Subcutaneous abdominal adipose tissue (tissue), 5 donors: ENCODE measurements around the gene MLLT1.

Experiments
- H3K27ac ChIP-seq: one replicate; pipeline ENCODE4 v1.7.0; 2013; ENCODE audit warnings: low read depth, mild to moderate bottlenecking, inconsistent platforms, low read length, moderate library complexity
- H3K27me3 ChIP-seq, 5 donors: one replicate each; pipeline ENCODE4 v1.7.0; 2013; ENCODE audit warnings: low read length in 5 of 5, inconsistent platforms in 1 of 5; ENCODE audit not compliant: control insufficient read depth in 5 of 5, insufficient read depth in 4 of 5
- H3K36me3 ChIP-seq, 5 donors: one replicate each; pipeline ENCODE4 v1.7.0; 2013; ENCODE audit warnings: low read length in 5 of 5; ENCODE audit not compliant: control insufficient read depth in 5 of 5, insufficient read depth in 5 of 5
- H3K4me1 ChIP-seq, 5 donors: one replicate each; pipeline ENCODE4 v1.7.0; 2013; ENCODE audit warnings: low read length in 5 of 5, mild to moderate bottlenecking in 3 of 5, moderate library complexity in 1 of 5; ENCODE audit not compliant: control insufficient read depth in 5 of 5, insufficient read depth in 5 of 5
- H3K4me3 ChIP-seq, 5 donors: one replicate each; pipeline ENCODE4 v1.7.0; 2013; ENCODE audit warnings: low read length in 5 of 5, low read depth in 1 of 5
- H3K9ac ChIP-seq, 5 donors: one replicate each; pipeline ENCODE4 v1.7.0; 2013; ENCODE audit warnings: low read length in 5 of 5, mild to moderate bottlenecking in 4 of 5, moderate library complexity in 3 of 5
- H3K9me3 ChIP-seq, 5 donors: one replicate each; pipeline ENCODE4 v1.7.0; 2013; ENCODE audit warnings: low read length in 5 of 5; ENCODE audit not compliant: control insufficient read depth in 5 of 5
- donor health status: healthy.
- donor health status: healthy.
- donor health status: healthy.
- donor health status: healthy.
- donor health status: healthy.

The MLLT1 gene

GRCh38 chr19:6230991-6231448 lies 48.8 kb downstream of the MLLT1 start:
- Histone ChIP-seq H3K36me3 (peaks cover 0 to 34% (median 26%) of the 10 kb centered on the region in 5 donors), H3K4me1 (peaks cover 12 to 37% (median 35%) of the 10 kb centered on the region in 5 donors), H3K4me3 (no peak overlapping the region), H3K9ac (no peak overlapping the region), H3K9me3 (no peaks in the 10 kb centered on the region), H3K27ac (no peak overlapping the region), H3K27me3 (no peaks in the 10 kb centered on the region)

- Histone ChIP-seq H3K27me3 (no peaks in the 10 kb centered on the region), H3K4me3 (no peak overlapping the region), H3K4me1 (peaks cover 12 to 31% (median 28%) of the 10 kb centered on the region in 5 donors), H3K9ac (no peak overlapping the region), H3K36me3 (peaks cover 0 to 43% (median 35%) of the 10 kb centered on the region in 5 donors), H3K27ac (no peak overlapping the region), H3K9me3 (no peaks in the 10 kb centered on the region)
These were observed 49.6 kb downstream of the MLLT1 start for GRCh38 chr19:6229951-6230712.

DNA sequence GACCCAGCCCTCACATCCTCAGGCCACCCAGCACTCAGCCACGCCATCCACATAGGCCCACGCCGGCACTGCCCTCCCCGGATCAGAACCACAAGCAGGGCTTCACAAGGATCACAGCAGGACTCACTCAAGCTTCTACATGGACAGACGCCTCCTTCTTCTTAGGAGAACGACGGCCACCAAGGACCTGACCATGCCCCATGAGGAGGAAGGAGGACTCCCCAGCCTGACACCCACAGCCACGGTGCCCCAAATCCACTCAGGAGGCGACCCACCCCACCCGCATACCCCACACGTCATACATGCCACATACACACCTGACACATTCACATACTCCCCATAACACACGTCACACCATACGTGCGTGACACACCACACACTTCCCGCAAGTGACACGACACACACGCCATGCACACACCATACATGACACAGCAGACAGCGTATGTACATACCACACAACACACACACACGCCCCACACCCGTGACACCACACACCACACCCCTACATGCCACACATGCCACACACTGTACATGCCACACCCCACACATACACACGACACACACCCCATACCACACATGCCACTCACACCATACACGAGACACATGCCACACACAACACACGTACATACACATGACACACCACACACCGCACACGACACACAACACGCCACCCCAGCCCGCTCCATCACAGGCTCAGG lies 50.4 kb downstream of the MLLT1 start:
- Histone ChIP-seq H3K4me1 (peaks cover 9 to 27% (median 25%) of the 10 kb centered on the region in 5 donors), H3K36me3 (peaks cover 0 to 47% (median 37%) of the 10 kb centered on the region in 5 donors), H3K27me3 (no peaks in the 10 kb centered on the region), H3K4me3 (no peak overlapping the region), H3K9me3 (no peaks in the 10 kb centered on the region), H3K27ac (no peak overlapping the region), H3K9ac (no peak overlapping the region)

DNA sequence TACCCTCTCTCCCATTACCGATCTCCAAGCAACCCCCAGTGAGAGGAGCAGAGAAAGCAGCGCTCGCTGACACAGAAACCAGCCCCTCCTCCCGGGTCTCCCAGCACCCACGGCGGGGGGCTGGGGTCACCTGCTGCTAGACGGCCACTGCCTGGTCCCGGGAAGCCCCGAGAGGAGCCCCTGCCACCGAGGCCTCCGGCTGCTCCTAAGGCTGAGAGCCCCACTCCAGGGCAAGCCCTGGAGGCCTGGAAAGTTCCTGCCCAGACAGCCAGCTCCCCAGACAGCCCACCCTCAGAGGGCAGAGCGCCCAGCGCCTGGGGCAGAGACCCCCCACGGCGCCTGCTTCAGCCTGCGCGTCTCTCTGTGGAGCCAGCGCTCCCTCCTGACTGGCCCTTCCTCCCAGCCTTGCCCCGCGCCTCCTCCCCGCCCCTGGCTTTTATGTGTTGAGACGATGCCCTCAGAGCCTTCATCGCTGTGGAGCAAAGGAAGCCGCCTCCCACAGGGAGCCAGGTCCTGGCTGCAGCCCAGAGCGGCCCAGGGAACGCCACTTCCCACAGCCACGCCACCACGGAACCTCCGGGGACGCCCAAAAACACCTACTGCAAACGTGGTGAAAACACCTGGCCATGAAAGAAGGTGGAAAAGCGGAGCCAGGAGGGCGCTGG lies 51.1 kb downstream of the MLLT1 start:
- no peak overlapping the region for H3K9ac ChIP-seq
- peaks cover 5 to 21% (median 21%) of the 10 kb centered on the region in 5 donors for H3K4me1 ChIP-seq
- no peaks in the 10 kb centered on the region for H3K9me3 ChIP-seq
- H3K36me3 ChIP-seq = peaks cover 0 to 53% (median 38%) of the 10 kb centered on the region in 5 donors
- H3K4me3 ChIP-seq = no peak overlapping the region
- no peak overlapping the region for H3K27ac ChIP-seq
- H3K27me3 ChIP-seq = no peaks in the 10 kb centered on the region

- H3K27ac ChIP-seq = no peak overlapping the region
- peaks cover 3 to 21% (median 18%) of the 10 kb centered on the region in 5 donors for H3K4me1 ChIP-seq
These were observed 51.8 kb downstream of the MLLT1 start for GRCh38 chr19:6227936-6228325.

DNA sequence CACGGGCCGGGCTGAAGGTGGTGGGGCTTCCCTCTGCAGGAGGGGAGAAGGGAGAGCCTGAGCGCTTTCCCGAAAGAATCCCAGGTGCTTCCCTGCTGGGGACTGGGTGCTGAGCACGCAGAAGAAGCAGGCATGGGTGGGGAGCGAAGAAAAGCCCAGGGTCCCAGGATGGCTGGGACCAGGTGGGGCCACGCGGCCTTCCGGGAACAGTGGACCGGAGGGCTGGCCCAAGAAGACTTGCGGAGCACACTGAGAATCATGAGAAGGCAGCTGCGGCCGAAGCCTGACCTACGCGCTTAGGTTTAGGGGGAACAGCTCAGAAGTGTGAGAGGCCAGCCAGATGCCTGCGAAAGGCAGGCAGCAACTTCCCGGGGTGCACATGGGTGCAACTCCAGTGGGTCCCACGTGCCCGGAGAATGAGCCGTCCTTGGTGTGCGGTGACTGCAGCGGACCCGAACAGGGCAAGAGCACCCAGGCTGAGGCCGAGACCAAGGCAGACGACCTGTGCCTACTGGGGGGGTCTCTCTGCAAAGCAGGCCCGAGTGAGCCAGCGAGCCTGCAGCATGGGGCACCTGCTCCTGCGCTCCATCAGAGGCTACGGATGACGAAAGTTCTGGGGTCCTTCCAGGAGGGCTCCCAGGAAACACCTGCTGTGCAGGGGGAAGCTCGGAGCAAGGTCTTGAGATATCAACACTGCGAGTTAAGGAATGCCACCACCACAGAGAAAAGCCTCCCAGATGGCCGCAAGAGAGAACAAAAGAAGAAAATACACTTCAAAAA lies 52.4 kb downstream of the MLLT1 start:
- Histone ChIP-seq H3K27ac (no peak overlapping the region), H3K27me3 (no peaks in the 10 kb centered on the region), H3K9ac (no peak overlapping the region), H3K4me3 (no peak overlapping the region), H3K36me3 (peaks cover 0 to 61% (median 41%) of the 10 kb centered on the region in 5 donors), H3K4me1 (peaks cover 2 to 19% (median 12%) of the 10 kb centered on the region in 5 donors), H3K9me3 (no peaks in the 10 kb centered on the region)

More at GRCh38 chr19:6227936-6228325, 51.8 kb downstream of the MLLT1 start:
- Histone ChIP-seq H3K27me3 (no peaks in the 10 kb centered on the region), H3K4me3 (no peak overlapping the region), H3K9me3 (no peaks in the 10 kb centered on the region), H3K36me3 (peaks cover 0 to 57% (median 41%) of the 10 kb centered on the region in 5 donors), H3K9ac (no peak overlapping the region)

DNA sequence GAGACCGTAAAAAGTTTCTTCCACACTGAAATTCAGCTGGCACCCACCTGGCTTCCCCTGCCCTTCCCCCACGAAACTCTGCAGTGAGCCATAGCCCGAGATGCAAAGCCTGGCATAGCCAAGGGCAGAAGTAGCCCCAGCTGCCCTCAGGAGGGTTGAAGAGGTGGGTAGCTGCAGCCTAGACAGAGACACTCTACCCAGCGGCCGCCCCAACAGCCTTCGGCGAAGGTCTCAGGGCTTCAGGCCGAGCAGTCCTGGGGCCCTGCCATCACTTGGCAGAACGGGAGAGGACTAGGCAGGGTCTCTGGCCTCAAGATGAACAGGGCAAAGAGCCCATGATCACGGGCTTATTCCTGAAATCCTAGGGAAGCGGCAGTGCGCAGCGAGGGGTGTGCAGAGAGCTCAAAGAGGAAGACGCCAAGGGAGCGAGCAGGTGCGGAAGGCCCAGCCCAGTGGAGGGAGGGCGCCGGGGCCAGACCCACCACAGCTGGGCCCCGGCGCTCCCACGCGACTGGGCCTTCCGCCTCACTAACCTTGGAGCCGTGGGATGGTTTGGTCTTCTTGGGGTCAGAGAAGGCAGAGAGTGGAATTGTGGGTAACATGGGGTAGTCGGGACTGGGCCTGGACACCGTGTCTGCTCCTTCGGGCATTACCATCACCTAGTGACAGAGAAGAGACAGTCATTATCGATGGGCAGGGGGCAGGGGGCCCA lies 53.2 kb downstream of the MLLT1 start:
- Histone ChIP-seq H3K9me3 (no peaks in the 10 kb centered on the region), H3K27ac (no peak overlapping the region), H3K4me3 (no peak overlapping the region), H3K9ac (no peak overlapping the region), H3K4me1 (peaks cover 0 to 14% (median 6%) of the 10 kb centered on the region in 5 donors), H3K27me3 (no peaks in the 10 kb centered on the region), H3K36me3 (peaks cover 0 to 68% (median 46%) of the 10 kb centered on the region in 5 donors)

GRCh38 chr19:6226012-6226411 lies 53.8 kb downstream of the MLLT1 start:
- Histone ChIP-seq H3K27ac (no peak overlapping the region), H3K4me3 (no peak overlapping the region), H3K4me1 (peaks cover 1 to 15% (median 8%) of the 10 kb centered on the region in 5 donors), H3K9ac (no peak overlapping the region), H3K9me3 (no peaks in the 10 kb centered on the region), H3K27me3 (no peaks in the 10 kb centered on the region), H3K36me3 (peaks cover 0 to 74% (median 51%) of the 10 kb centered on the region in 5 donors)
